Mesenteric fat pad (tissue), 1 donor: Measurements from ENCODE around the gene KCNT2. TPM values are rescaled to one million over a fixed set of nuclear protein-coding genes. Genes with fewer than 3 reads are reported as not detected.

Experiments used
- DNase-seq: peaks from one replicate; pipeline ENCODE4 v3.0.0-alpha.2; 2020; ENCODE audit warnings: low spot score
- total RNA-seq: library from RNA; stranded (reverse); fragmentation: NEBNext Ultra II Directional; extraction: Animal tissue kit (Norgen Biotek cat#: 25700); gene quantifications from one replicate; pipeline ENCODE4 v1.2.1, GENCODE V29; 2021
- donor health status: DM: yes; HTN: yes; CAD: no.

Gene KCNT2
- total RNA-seq, 1 donor from 2014 or later: 0.93 TPM

DNA sequence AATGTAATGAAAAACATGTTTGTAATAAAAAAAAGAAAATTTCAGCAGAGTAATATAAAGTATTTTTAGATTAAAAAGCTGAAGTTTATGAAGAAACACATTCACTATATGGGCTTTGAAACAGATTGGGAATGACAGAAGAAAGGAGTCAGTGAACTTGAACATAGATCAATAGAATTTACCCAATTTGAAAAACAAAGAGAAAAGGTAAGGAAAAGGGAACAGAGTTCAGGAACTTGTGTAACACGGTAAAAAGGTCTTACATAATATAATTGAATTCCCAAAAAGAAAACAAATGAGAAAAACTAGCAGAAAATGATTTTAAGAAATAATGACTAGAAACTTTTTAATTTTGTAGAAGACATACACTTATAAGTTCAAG, 206.8 kb downstream of the KCNT2 start:
- no peak for DNase-seq

DNA sequence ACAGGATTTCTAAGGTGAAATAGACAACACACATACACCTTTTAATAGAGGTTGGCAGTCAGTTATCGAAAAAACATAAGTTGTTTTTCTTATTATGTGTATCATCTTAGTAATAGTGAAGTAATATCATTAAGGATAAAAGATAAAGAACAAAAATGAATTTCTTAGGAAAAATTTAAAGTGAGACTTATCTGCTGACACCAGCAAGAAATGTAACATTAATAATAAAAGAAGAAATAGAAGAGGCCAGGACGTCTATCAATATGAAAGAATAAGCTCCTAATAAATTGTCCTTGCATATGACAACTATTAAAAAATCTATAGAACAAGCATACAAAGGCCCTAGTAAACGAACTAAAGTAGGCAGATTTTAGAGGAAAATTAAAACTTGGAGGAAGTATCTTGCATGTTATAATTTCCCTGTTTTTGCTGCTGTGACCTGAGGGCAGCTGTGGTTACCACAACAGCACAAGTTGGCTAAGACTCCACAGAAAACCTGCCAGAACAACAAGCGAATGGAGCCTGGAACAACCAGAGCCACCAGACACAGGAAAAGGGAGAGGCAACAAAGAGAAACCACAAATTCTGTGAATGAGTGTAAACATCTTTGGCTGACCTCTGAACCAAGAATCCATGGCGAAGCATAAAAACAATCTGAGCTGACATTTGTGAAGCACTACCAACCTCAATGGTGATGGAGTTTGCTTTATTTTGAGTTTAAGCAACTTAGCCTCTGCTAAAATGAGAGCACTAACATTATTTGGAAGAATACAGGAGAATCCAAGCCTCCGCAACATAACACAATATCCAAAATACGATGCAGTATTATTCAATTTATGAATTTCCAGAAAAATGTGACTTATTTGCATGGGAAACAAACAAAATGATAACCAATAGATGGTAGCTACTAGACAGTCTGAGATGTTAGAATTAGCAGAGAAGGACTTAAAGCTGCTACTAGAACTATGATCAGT, 207.5 kb downstream of the KCNT2 start:
- DNase-seq: no peak

DNA sequence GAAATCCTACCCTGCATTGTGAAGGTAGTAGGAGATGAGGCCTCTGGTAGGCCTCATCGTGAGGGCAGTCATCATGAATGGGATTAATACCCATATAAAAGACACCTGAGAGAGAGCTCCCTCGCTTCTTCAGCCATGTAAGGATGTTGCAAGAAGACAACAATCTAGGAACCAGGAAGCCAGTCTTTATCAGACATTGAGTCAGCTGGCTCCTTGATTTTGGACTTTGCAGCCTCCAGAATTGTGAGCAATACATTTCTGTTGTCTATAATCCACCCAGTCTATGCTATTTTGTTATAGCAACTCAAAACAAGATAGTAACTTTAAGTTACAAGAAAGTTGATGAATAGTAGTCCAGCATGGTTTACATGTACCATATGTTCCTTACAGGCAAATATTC, 208.5 kb downstream of the KCNT2 start:
- DNase-seq: no peak

DNA sequence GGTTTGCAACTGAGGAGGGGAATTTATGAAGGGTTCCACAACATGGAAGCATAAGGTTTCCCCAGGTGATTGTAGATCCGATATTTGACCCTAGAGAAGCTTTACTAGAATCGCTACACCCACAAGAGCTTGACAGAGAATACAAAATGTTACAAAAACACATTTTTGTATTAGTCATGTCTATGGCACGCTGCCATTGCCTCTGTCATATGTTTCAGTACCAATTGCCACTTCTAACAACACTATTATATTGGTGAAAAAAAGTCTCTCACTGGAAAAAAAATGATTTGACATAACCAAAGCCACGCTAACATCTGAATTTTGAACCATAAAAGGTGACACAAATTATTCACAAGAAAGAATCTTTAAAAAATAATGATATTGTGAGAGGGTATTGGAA, 214.5 kb downstream of the KCNT2 start:
- no peak for DNase-seq

DNA sequence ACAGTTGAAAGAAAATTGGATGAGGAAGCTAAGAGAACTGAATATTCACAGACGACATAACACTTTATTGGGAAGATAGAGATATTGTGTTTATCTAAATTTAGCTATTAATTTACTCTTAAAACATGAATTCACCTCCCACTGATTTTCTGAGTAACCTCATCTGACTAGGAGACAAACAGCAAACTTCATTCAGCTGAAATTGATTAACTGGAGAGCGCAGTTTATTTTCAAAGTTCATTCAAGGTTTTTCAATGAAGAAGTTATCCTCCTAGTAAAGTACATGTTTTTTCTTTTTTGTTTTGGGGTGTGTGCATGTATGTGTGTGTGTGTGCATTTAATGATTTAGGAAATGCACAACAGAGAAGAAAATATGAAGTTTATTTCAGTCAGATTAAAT, 215.0 kb downstream of the KCNT2 start:
- no peak for DNase-seq

DNA sequence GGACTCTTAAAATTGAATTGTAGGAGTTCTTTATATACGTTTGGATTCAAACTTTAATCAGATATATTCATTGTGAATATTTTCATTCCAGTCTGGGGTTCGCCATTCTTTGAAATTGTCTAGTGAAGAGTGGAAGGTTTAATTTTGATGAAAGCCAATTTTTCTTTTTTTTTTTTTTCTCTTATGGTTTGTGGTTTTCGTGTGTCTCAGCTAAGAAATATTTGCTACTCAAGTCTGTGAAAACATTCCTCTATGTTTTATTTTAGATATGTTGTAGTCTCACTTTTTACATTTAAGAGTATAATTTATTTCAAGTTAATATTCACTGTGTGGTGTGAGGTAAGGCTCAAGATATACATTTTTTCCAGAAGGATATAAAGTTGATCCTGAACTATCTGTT, 220.5 kb downstream of the KCNT2 start:
- DNase-seq: no peak

DNA sequence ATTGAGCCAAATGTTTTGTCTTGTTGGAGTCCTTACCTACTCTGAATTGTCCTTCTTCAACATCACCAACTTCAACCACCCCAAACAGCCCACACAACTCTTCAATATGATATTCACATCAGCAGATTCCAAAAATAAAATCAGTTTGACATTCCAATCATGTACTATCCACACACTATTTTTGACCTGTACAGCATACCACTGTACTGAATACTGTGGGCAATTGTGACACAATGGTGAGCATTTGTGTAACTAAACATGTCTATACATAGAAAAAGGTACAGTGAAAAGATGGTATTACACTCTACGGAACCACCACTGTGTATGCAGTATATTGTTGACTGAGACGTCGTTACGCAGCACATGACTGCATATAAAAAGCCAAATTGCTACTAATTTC, 223.1 kb downstream of the KCNT2 start:
- DNase-seq: no peak

DNA sequence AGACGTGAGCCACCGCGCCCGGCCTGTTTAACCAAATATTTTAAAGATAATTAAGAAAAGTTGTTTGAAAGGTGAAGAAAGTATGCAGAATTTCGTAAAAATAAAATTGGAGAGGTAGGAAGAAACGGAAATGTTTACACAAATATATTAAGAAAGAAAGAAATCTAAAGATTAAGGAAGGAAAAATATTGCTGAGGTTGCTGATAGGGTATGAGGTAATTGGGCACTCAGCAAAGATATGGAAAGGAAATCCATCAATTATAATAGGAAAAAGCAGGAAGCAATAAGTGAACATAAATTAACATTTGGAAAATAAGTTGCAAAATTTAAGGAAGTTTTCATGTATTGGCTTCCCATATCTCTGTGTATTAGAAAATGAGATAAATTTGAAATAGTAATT, 225.9 kb downstream of the KCNT2 start:
- no peak for DNase-seq

DNA sequence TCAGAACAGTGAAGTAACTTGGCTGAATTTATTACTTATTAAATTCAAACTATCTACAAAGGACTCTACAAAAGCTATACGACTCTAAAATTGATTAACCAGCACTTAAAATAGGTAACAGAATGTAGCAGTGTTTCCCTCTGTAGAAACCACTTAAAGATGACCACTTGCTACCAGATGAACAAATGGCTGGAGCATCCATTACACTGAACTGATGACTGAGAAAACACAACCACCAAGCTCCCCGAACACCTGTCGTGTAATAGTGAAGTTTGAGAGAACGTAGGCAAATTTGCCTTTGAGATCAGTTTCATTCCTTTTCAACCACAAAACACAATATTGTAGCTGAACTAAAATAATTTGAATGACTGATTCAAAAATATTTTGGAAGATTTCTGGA, 226.7 kb downstream of the KCNT2 start:
- no peak for DNase-seq

DNA sequence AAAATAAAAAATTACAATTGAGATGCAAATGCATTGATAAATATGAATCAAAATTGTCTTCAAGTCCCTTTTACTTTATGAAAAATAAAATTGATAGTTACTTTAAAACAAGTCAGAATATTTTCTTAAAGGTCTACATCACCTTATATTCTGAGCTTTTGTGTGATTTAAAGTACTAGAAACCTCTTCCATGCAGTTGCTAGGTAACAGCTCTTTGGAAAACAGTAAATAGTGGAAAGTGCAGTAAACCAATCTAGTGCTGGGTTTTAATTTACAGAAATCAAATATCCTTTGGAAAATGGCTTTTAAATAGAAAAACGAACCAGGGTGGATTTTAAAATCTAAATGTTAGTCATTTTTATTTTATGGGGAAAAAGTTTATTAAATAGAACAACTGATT, 227.9 kb downstream of the KCNT2 start:
- DNase-seq: no peak

DNA sequence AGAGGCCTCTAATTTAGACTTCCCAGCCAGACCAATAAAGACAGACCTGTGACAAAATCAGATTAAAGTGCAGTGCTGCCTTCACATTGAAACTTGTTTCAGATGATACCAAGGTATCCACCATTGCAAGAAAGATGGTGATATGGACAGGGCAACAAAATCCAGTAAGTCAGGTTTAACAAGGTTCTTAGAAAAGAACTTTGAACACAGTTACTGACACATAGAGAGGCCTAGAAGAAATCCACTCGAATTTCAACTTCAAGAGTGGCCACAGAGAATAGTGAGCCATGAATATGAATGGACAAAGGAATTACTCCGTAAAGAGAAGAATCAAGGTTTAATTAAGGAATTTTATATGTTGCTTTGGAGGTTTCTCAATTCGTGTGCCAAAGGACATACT, 230.4 kb downstream of the KCNT2 start:
- DNase-seq: no peak

DNA sequence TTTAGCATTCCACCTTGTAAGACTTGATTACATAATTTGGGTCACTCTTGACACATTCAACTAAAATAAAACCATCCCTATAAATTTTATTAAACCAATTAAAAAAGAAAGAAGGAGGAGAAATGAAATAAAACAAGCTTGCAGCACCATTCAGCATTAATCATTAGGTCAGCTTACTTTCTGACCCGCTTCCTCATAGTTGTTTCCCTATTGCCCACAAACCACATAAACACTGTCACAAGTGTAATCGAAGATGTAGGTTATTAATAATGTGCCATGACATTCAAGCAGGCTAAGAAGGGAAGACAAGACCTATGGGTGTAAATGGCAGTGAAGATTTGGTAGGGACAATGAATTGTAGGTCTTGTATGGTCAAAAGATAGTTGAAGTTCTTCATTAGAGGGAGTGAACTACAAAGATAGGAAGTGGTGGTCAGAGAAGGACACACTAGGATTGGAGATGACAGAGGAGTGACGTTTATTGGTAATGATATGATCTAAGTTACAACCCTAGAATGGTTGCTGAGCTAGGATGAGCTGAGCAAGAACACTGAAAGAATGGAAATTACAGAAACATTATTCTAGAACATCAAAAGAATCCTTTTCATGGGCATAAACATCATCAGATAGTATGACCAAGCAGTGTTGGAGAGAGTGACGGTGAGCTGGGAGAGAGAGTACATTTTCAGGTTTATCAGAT, 231.5 kb downstream of the KCNT2 start:
- no peak for DNase-seq

DNA sequence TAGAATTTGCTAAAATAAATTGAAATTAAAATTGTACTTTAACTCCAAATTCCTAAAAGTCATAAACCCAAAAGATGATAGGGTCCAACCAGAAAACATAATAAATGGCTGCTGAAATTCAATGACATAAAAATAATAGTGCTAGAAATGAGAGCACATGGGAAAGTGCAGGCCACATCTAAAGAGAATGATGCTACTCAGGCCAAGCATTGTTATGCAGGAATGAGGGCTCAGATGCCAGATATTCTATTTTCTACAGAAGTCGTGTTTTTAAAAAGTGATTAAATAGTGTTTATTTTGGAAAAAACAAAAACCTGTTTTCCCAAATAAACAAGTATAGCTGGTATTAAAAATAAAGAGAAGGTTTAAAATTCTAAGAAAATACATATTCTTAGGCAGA, 234.4 kb downstream of the KCNT2 start:
- DNase-seq: no peak

DNA sequence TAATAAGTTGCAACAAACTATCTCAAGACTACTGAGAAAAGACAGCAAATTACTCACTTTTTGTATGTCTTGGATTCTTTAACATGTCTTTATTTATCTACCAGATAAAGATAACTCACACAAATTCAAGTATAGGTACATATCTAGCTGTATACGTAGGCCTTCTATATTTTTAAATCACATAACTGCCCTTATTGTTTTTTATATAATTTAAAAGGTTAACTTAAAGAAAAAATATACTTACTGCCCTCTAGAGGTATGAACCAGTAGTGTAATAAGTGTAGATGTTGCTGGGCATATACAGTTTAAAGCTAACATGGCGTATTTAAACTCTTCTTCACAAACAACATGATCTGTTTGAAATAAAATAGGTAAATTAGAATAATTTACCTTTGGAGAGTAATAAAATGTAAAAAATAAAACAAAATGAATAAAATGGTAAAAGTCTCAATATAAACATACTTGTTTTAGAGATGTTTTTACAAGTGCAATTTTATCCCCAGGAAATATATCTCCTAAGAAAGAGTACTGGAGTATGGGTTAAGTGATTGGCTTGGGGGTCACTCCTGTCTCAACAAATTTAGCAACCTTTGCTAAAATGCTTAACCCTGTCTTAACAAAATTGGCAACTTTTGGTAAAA, 235.2 kb downstream of the KCNT2 start:
- no peak for DNase-seq

DNA sequence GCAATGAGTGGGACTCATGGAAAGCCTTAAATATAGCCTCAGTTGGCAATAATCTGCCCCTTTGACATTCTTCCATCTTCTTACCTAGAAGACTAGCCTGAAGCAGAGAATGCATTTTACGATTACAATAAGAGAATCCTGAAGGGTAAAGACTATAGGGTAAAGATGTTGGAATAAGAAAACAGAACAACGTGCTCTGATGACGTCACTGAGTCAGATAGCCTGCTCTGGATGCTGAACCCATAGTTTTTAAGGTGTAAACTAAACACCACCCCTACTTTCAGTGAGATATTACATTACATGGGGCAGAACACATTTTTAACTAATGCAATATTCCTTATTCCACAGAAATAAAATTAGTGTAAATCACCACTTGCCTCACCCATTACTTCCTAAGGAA, 240.4 kb downstream of the KCNT2 start:
- no peak for DNase-seq

DNA sequence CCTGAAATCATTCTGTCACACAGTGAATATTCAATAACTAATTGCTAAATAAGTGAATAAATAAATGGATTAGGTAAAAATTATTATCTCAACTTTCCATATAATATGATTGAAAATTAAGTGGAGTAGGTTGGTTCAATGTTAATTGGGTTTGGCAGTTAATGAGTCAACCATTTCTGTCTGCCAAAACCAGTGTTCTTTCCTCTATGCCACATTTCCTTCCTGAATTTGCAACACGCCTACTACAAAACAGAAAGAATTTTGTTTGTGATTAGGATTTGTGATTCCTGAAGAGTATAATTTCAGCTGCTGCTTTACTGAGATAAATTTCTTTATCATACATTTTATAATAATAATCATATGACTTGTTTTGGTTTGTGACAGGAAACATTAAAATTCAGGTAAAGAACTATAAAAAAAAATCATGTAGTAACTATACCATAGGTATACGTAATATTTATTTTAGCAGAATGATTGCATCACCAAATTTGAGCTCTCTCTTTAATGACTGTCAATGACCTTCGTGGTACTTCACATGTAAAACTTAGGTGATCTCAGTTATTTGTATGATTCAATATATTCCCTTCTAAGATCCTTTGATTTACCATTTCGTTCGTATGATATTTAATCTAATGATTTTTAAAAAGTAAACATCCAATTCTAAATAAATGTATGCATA, 241.3 kb downstream of the KCNT2 start:
- DNase-seq: no peak

DNA sequence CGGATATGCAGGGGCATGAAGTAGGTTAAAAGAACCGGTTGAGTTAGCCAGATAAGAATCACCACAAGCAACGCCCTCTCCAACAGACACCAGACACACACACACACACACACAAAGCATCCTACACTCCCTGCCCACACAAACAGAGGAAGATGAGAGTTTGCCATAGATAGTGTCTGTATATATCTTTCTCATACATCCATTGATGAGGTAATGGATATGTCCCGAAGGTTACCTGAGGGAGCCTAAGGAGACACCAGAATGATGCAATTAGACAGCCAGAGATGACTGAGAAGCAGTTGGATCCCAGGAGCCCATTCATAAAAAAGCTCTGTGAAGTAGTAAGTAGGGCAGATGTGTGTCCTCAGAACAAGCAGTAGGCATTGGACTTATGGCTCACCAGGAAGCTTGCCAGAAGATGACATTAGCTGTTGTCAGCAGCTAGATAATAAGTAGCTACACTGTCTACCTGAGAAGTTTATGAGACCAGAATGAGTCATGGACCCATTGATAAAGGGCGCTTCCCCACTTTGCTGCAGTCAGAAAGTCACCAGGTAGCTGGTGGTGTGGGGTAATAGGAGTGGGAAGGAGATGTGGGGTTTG, 247.0 kb downstream of the KCNT2 start:
- DNase-seq: no peak

DNA sequence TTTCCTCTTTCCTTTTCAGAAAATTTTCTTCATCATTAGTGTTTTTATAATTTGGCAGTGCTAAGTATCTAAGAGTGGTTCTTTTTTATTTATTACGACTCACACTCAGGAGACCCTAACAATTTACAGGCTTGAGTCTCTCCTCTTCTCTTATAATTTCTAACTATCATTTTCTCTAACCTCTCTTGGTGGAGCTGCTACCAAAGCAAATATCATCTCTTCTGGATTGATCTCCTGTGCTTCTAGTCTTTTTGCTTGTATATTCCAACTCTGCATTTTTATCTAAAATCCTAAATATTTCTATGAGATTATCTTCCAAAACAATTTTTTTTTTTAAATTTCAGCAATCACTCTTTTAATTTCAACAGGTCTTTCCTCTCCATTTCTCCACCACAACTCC, 250.3 kb downstream of the KCNT2 start:
- no peak for DNase-seq

DNA sequence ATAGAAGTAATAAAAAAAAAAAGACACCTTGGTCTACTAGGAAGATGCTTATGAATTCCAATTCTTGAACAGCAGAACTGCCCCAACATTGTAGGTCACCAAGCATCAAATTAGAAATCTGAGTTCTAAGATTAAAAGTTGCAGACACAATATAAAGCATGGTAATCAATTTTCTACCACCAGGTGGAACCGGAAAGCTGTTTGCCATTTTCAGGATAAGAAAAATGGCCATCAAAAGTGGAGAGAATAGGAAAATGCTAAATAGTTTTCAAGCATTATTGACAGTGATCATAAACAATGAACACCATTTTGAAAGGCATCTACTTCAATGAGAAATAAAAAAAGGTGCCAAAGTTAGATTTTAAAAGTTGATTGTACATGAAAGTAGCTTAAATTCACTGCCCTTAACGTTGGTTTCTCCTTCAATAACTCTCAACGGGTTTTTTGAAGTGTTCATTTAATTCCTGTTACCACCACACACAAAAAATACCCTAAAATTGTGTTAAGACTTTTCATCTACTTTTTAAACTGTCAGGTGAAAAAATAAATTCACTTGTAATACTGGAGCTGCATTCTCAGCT, 252.9 kb downstream of the KCNT2 start:
- DNase-seq: no peak

DNA sequence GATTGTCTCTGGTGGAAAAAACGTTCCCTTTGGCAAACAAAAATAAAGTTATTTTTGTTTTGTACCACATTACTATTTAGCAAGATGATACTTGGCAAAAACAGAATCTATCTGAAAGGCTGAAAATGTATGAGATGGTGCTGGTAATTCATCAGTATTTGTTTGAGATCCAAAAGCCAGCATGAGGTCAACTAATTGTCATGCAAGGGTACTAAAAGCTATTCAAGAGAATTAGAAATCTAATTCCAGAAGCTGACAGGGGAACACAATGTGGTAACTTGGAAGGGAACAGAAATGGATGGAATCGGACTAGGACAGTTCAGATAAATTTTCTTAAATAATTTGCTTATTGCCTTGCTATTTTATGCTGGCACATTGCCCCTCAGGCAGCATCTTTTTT, 263.8 kb downstream of the KCNT2 start:
- DNase-seq: no peak

DNA sequence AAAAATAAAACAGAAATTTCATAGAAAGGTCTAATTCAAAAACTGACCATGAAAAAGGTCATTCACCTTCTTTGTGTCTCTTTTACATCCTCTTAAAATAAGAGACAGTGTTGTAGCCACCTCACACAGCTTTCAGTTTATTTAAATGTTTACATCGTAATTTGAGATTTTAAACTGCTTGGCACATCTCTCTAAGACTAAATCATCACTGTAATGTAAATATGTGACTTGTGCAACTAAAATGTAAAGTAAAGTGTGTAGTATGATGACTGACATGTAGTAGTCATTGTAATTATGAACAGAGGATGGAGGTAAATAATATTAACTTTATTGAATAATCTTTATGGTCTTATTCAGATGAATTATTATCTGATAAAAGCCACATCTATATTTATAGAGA, 283.9 kb downstream of the KCNT2 start:
- no peak for DNase-seq
